Omental fat pad (tissue), 4 donors: ENCODE data around the gene SEMA4G. TPM values are rescaled to one million over a fixed set of nuclear protein-coding genes. Genes with fewer than 3 reads are reported as not detected.
A peak's percentile ranks its signal among the peaks of the same experiment; 100 is the strongest.

Experiments
- ATAC-seq: fragments of 150-250 bp; one replicate; pipeline ENCODE4 v1.9.1; 2016; ENCODE audit warnings: mild to moderate bottlenecking, moderate library complexity; ENCODE audit not compliant: low FRiP score
- DNase-seq: peaks from one replicate; pipeline ENCODE4 v3.0.0-alpha.2; 2019; ENCODE audit warnings: low spot score
- total RNA-seq, 4 donors: library from RNA; depleted of rRNA; stranded (reverse); fragments of >200 nt; gene quantifications; one replicate each; pipeline ENCODE4 v1.1.0, GENCODE V29; 2016
- TF ChIP-seq, protein P1 (sequence below), 3 donors: fragments of 450-650 bp; IDR thresholded peaks; one replicate each; pipeline ENCODE4 v1.5.1; 2016 to 2017; ENCODE audit warnings: antibody characterized with exemption in 3 of 3, mild to moderate bottlenecking in 3 of 3, moderate library complexity in 2 of 3

SEMA4G gene
- total RNA-seq, 4 donors from 2014 or later: 0.47 to 1.4 (median 1.1) TPM

DNA sequence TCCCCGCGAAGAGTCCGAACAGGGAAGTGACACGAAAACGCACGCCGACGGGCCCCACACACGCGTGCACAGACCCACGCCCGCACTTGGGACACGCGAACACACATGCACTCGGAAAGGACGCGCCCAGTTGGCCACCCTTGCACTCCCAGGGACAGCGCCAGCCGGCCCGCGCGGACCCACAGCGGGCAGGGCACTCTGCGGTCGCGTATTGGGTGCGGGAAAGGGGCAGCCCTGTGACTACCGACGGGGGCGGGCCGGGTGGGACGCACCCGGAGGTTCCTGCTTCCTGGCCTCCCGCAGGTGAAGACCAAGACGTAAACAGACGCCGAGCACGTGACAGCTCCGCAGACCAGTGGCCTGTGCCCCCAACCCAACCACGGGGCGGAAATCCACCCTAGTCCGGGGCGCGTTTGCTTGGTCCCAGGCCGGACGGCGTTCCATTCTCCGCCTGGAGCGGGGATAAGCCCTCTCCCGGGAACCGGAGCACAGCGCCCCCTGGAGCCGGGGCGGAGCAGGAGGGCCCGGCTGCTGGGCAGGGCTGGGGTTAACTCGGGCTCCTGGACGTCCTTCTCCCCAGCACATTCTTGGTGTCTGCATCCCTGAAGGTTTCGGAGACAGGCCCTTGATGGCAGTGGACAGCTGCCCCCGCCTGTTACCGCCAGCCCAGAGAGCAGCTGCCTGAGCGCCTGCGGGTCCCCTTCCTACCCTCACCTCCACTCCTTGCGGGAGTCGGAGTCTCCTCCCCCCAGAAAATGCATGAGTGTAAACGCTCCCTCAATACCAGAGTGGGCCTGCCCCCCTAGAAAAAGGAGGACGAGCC is 28.3 kb downstream of the SEMA4G start:
- DNase-seq (no peak), ATAC-seq (peak; percentile 48)
- TF ChIP-seq, protein P1, sequence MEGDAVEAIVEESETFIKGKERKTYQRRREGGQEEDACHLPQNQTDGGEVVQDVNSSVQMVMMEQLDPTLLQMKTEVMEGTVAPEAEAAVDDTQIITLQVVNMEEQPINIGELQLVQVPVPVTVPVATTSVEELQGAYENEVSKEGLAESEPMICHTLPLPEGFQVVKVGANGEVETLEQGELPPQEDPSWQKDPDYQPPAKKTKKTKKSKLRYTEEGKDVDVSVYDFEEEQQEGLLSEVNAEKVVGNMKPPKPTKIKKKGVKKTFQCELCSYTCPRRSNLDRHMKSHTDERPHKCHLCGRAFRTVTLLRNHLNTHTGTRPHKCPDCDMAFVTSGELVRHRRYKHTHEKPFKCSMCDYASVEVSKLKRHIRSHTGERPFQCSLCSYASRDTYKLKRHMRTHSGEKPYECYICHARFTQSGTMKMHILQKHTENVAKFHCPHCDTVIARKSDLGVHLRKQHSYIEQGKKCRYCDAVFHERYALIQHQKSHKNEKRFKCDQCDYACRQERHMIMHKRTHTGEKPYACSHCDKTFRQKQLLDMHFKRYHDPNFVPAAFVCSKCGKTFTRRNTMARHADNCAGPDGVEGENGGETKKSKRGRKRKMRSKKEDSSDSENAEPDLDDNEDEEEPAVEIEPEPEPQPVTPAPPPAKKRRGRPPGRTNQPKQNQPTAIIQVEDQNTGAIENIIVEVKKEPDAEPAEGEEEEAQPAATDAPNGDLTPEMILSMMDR (IDR thresholded peaks at IDR 0.05): peak in 1 of 3 donors; percentile 91

DNA sequence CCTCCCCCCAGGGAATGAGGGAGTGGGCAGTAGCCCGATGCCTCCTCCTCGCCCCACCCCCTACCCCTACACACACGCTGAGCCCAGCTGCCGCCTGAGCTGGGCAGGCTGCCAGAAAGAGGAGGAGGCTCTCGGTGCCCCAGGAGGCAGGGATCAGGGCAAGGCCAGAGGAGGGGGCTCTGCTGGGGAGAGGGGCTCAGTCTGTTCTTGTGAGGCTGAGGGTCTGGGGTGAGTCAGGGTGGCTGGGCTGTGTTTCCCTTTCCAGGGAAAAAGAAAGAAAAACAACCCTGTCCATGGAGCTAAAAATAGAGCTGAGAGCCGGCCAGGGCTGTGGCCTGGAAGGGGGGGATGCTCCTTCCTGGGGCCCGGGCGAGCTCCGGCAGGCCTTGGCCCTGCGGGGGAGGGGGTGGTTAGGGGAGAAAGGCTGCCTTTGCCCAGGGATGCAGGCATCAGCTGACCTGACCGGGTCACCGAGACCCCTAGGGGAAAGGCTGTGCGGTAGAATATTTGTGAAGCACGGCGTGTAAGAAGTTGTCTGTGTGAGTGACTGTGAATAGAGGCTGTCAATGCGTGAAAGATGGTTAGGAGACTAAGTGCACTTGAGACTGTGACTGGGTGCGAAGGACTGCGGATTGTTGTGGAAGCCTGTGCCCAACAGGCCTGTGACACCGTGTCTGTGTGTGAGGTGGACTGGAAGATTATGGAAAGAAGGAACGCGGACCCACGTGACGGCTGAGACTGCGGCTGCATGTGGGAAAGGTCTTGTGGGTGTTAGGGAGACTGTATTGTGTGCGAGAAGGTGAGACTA is 29.1 kb downstream of the SEMA4G start:
- DNase-seq (no peak), ATAC-seq (peak; percentile 29)
- TF ChIP-seq, protein P1 (IDR thresholded peaks at IDR 0.05): no peak

DNA sequence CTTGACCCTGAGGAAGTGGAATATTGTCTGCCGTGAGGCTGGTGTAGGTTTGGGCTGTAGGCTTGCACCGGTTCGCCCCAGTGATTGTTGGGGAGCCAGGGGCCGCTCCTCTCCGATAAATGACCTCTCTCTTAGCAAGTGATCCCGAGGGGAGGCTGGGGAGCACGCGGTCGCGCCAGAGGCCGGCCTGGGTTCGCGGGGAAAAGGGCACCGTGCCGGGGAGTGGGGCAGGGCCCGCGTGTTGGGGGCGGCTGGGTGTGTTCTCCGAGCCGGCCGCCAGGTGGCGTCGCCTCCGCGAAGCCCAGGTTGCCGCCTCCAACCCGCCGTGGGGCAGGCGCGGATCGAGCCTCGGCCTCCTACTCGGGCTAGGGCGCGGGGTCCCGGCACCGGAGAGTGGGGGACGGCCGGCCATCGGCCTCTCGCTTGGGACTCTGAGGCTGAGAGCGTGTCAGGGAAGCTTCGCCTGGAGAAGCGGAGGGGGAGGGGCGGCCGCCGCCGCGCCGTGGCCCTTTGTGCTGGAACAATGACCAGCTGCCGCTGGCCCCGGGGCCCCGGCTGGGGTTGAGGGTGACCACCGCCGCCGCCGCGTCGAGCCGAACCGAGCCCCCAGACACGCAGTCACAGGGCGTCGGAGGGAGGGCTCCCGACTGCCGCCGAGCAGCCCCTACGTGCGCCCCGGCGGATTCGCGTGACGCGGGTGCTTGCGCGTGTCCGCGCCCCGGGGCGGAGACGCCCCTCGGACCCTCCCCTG is 29.9 kb downstream of the SEMA4G start:
- DNase-seq (no peak), ATAC-seq (peak; percentile 76)
- TF ChIP-seq, protein P1 (IDR thresholded peaks at IDR 0.05): peak in 2 of 3 donors; percentile 92 to 95

DNA sequence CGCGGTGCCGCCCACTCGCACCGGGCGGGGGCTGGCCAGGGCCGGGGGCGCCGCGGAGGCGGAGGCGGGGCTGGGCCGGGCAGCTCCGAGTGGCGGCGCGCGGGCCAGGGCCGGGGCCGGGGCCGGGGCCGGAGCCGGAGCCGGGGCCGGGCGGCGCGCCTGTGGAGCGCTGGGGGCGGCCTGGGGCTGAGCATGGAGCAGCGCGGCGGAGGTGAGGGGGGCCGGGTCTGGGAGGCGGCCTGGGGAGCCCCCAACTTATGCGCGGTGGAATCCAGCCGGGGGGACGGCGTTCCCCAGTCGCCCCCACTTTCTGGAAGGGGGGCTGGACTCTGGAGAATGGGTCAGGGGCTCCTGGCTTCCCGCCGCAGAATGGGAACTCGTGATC is 30.4 kb downstream of the SEMA4G start, which contains the start of gene LZTS2:
Gene LZTS2, plus strand, starts transcription at position 67 of the 385 bp plus-strand sequence. CDS start 2,731 bp downstream, outside the sequence.
- ATAC-seq (no peak), DNase-seq (no peak)
- TF ChIP-seq, protein P1 (IDR thresholded peaks at IDR 0.05): no peak

DNA sequence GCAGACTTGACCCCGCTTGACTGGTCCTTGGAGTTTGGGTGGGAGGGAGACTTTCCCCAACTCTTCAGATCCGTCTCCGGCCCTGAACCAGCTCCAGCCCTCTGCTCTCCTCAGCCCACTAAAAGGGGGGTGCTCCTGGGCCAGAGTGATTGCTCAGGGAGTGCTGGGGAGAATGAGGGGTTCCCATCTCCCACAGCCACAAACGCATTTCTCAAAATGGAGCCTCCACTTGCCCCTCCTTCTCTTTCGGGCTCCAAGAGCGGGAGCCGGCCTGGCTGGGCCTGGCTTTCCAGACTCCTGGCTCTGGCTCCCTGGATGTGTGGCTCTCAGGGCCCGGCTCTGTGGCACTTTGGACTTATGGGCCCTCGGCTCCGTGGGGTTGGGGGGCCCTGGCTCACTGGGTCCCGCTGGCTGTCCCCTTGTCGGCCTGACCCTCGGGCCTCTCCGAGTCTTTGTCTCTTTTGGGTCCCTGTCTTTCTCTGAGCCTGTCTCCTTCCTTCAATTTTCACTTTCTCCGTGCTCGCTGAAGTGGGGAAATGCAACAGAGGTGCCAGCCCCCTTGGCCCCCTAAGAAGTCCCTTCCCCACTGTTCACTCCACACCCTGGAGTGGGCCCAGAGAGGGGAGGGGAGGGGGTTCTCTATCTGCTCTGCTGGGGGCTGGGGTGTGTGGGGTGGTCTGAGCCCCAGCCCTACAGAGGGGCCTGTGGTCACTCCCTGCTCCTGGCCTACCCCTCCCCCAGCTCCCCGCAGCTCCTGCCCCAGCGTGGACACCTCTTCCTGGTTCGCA is 31.0 kb downstream of the SEMA4G start:
- TF ChIP-seq, protein P1 (IDR thresholded peaks at IDR 0.05): no peak
- DNase-seq: no peak
- ATAC-seq: no peak
